ENCODE results near the gene CCNQ.

CCNQ gene

DNA sequence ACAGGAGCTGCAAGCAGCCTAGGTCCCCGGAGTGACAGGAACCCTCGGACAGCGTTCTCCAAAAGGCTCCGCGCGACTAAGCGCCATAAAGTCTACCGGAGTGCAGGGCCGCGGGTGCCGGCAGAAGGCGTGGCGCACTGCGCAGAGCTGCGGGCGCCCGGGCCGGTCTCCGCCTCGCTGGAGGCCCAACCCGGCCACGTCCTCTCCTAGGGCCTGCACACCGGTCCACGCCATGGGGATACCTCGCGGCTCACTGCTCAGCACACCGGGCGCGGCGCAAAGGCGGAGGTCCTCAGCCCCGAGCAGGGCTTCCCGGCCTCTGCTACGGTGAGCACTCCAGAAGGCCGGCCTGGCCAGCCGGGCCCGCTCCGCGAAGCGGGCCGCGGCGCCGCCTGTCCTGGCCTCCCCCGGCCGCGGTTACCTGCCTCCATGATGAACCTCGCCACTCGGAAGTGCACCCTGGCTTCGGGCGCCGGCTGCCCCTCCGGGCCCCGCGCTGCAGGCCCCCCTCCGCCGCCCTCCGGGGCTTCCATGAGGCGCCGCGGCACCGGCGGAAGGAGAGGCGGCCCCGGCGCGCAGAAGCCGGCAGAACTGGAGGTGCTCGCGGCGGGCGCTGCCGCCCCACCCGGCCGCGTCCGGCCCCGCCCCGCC lies at the start of gene CCNQ:
CCNQ (minus strand) TSS at position 599 of the 651 bp plus-strand sequence; CDS start at position 533, 66 bp downstream.
- DNase-seq, result peak; percentile 49

DNA sequence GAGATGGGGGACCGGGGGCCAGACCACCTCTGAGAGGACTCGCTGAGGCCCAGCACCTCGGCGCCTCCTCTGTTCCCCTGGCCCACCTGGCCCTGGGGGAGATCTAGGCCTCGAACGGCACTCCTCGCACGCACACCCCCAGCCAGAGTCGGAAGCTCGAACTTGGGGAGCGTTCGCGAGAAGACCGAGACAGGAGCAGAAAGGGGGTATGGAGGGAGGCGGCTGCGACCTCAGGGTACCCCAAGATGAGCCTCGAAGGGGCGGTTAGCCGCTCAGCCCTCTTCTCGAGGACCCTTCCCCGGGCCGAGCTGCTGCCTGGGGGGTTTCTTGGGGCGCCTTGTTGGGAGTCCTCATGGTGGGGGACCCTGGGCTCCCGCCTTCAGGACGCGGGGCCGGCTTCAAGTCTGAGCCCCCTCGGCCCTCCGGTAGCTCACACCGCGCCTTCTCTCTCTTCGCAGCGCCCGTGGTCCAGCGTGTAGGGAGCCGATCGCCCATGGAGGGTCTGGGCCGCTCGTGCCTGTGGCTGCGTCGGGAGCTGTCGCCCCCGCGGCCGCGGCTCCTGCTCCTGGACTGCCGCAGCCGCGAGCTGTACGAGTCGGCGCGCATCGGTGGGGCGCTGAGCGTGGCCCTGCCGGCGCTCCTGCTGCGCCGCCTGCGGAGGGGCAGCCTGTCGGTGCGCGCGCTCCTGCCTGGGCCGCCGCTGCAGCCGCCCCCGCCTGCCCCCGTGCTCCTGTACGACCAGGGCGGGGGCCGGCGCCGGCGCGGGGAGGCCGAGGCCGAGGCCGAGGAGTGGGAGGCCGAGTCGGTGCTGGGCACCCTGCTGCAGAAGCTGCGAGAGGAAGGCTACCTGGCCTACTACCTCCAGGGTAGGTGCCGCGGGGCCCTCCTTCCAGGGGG lies 48.8 kb upstream of the CCNQ start:
- DNase-seq, result no peak

DNA sequence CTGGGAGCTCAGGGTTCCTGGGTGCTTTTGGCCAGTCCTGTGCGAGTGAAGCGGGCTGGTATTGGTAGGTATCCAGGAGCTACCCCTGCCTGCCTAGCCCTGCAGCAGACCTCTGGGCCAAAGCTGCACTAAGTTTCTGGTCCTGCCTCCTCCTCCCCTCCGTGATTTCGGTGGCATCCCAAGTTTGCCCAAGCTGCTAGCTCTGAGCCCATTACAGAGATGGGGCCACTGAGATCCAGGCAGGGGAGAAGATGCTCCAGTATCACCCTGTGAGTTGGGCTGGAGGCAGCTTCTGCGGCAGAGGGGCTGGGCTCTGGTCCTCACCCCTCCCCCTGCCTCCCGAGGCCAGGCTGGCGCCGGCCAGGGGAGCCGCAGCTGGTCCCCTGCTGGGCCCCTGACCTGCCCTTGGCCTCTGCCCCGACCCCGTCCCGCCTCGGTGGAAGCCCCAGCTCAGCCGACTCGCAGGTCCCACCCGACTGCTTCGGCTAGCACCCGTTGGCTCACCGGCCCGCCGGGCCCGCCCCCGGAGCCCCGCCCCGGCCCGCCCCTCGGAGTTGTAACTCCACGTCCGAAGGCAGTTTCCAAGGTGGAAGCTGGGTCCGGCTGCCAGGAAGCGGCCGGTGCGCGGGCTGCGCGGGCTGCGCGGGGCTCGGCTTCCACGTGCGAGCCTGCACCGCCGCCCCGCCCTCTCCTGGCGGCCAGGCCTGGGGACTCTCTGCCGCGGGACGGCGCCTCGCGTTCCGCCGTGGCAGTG lies 47.9 kb upstream of the CCNQ start, which contains the start of gene DUSP9:
DUSP9 (plus strand) TSS at position 584 of the 754 bp plus-strand sequence. CDS start 751 bp downstream, outside the sequence.
- no peak for DNase-seq

DNA sequence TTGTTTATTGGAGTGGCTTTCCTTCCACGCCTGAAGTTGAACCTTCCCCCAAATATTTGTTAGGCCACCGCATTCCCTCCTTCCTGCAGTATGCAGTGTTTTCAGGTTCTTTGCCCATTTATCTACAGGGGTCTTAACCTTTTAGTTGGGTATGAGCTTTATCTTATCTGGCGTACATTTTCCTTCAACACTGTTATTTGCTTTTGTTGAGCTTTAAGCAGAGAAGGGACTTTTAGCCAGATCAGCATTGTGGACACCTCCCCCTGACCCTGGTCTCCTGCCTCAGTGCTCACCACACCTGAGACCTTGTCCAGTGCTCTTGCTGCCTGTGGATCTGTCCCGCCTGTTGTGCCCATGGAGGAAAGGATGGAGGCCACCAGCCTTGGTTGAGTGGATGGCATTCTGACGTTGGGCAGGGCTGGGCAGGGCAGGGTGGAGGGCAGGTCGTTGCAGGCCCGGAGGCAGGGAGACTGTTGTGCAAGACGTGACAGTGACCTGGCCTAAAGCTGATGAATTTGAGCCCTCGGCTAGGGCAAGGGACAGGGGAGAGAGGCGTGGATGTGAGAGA lies 47.1 kb upstream of the CCNQ start:
- no peak for DNase-seq

DNA sequence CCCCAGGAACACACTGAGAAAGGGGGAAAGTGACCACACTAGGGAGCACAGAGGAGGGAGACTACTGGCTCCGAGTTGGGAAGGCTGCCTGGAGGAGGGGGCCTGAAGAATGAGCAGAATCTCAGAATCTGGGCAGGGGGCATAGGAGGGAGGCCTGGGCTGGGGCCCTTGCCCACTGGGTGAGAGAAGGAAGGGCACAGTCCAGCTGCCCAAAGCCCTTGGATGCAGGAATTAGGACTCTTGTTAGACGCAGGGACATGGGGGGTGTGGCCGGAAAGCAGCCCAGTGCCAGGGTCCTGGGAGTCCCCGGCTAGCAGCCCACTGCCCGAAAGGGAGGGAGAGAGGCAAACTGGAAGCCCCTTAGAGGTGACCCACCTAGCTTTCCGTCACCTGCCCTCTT lies 46.2 kb upstream of the CCNQ start:
- no peak for DNase-seq

DNA sequence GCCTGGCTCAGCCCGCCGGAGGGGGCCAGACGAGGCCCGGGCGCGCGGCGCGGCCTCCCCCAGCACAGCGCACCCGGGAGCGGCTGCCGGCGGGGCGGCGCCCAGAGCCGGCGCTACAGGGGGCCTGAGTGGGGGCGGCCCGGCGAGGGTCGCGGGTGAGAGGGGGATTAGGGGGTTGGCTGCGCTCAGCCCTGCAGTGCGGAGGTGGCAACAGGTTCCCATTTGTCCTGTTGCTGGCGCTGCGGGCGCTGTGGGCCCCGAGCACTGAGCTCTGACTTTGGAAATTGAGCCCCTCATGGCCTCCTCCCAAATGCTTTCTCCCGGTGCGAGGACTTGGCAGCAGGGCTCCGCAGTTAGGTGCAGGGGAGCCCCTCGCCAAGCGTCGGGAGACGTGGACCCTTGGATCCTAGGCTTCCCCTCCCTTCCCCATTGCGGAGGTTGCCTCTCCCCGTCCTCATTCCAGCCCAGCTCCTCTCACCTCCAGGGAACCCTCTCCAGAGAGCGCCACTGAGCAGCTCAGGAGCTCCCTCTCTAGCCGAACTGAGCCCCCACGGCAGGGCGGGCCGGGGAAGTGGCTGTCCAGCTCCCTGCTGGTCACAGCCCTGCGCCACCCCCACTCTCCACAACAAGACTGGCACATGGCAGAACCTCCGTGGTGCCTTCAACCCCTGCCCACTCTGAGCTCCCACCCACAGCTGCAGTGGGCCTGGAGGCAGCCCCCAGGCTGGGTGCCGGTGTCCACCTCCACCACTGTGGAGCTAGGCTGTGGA lies 45.6 kb upstream of the CCNQ start:
- DNase-seq, result no peak

DNA sequence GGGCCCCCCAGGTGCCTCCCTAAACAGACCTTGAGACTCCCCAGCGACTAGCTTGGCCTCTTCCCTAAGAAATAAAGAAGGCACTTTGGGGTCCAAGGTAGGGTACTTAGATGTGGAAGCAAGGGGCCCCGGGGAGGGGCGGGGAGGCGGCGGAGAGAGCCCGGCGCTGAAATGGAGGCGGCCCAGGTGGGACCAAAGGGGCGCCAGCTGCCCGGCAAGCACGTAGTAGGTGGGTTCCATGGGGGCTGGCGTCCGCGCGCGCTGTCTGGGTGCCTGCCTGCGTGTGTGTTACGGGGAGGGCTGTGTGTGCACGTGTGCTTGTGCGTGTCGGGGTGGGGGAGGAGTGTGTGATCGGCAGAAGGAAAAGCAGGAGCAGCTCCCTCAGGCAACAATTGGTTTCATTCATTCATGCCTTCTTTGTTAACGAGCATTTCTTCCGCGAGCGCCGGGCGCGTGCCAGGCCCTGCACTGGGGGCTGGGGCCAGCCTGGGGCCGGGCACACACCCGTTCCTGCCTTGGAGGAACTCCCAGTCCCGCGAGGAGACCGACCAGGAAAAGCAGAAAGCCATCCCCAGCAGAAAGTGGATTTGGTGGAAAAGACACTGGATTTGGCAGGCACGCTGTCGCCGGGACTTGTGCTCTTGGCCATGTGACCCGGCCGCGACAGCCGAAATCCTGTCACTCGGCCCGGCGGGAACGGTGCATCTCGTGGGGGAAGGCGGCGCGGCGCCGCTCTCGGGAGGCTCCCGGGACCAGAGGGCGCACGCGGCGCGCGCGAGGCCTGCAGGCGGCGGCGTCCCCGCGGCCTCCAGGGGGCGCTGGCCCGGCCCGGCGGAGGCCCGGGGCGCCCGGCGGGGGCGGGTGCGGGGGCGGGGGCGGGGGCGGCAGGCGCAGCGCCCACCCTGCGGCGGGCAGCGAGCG lies 44.8 kb upstream of the CCNQ start:
- DNase-seq, result peak; percentile 48

DNA sequence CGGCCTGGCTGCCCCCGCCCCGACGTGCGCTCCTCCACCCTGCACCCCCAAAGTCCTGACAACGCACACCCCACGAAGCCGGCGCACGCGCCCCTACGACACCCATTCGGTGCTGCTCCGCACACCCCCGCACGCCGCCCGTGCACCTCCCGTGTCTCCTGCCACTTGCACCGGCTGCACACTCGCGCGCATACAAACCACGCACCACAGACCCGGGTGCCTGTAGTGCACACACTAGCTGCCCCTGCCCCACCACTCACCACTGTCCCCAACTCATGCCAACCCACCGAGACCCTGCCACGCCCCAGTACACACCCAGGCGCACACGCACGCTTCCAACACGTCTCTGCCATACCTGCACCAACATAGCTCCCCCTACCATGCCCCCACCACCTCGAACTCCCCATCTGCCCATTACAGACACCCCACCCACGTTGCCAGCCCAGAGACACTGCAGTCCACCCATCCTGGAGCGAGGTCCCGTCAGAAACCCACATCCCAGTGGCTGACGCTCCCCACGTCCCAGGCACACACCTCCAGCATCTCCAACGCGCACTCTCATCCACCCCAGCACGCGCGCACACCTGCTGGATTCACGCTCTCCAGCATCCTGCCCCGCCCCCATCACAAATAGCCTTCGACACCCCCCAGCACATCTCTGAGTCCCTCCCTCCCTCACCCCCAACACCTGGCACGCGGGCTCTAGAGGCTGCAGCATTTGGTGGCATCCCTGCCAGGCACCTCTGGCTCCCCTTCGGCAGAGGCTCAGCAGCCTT lies 43.9 kb upstream of the CCNQ start:
- no peak for DNase-seq

DNA sequence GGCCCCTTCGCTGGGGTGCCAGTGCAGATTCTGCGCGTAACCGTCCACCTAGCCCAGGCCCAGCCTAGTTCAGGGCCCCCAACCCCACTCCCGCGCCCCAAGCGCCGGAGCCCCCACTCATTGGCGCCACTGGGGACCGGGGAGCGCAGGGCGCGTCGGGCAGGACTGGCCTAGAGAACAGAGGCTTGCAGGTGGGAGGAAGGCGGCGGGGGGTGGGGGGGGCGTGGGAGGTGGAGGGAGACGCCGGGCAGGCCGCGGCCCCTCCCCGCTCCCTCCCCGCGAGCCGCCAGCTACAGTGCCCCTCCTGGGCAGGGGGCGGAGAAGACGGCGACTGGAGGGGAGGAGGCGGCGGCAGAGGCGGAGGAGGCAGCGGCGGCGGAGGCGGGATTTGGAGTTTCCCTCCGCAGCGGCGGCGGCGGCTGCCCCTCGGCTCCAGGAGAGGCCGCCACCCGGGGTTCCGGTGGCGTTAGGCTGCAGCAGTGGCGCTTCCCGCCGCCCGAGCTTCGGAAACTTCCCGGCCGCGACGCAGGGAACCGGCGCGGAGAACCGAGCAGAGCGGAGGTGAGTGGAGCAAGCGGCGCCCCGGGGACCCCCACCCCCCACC lies 43.2 kb upstream of the CCNQ start:
- DNase-seq, result peak; percentile 11

DNA sequence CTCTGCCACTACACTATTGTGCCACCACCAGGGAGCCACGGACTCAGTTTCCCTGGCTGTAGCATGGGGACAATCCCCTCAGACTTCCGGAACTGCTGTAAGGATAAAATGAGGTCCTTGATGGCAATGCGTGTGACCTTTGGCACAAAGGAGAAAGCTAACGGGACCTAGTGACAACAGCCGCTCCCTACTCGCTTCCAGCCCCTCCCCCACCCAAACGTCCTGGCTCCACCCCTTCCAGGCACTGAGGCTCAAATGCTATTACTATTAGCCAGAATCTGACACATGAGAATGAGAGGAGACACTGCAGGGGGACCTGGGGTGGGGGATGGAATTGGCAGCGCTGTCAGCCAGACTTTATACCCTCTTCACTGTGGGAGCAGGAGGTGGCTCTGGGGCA lies 42.7 kb upstream of the CCNQ start:
- DNase-seq, result no peak

DNA sequence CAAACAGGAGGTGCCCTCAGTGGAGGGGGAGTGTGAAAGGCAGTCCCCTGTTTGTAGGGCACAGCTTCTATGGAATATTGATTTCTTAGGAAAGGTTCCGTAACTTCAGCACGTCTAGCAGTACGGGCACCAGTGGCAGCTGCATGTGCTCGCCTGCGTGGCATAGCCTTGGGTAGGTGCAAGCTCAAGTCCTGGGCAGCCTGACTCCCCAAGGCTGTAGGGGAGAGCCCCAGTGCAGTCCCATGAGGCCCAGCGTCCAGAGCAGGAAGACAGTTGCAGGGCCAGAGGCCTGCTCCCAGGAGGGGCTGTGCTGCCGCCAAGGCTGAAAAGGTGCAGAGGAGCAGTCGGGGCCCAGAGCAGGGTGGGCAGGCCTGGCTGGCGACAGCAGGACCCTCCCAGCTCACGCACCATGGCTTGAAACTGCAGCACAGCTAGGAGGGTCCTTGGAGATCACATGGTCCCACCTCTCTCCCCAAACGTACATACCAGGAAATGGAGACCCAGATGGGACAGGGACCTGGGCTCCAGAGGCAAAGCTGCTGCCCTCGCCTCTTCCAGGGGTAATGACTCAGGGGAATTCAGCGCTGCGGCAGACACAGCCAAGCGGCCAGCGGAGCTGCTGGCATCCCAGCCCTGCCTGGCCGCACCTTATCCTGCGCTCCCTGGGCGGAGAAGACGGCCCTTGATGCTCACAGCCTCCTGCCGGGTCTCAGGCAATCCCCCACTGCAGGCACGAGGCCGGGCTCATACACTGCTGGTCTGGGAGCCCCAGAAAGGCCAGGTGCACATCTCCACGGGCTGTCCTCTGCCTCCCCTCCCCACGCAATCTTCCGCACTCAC lies 42.0 kb upstream of the CCNQ start:
- no peak for DNase-seq

DNA sequence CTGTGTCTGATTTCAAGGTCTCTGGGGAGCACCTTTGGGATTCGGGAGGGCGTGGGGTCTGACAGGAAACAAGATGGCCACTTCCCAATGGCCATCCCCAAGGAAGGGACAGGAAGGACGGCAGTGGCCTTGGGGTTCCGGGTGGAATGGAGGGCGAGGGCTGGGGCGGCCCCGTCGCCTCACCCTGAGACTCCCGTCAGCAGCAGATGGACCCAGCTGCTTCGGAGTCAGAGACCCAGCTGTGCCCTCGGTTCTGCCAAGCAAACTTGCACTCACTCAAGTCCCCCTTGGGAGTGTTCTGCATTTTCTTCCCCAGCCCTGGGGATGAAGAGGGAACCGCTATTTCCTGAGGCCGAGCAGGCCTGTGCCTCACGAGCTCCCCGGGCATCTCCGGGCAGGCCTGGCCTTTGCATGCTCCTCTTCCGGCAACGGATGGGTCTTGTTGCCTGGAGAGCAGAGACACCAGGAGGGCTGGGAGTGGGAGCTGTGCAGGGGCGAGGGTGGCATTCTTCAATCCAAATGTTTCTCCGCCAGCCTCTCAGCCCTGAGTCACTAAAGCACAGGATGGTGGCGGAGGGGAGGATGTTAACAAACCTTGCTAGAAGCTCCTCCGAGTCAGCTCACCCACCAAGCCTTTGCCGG lies 41.2 kb upstream of the CCNQ start:
- no peak for DNase-seq

DNA sequence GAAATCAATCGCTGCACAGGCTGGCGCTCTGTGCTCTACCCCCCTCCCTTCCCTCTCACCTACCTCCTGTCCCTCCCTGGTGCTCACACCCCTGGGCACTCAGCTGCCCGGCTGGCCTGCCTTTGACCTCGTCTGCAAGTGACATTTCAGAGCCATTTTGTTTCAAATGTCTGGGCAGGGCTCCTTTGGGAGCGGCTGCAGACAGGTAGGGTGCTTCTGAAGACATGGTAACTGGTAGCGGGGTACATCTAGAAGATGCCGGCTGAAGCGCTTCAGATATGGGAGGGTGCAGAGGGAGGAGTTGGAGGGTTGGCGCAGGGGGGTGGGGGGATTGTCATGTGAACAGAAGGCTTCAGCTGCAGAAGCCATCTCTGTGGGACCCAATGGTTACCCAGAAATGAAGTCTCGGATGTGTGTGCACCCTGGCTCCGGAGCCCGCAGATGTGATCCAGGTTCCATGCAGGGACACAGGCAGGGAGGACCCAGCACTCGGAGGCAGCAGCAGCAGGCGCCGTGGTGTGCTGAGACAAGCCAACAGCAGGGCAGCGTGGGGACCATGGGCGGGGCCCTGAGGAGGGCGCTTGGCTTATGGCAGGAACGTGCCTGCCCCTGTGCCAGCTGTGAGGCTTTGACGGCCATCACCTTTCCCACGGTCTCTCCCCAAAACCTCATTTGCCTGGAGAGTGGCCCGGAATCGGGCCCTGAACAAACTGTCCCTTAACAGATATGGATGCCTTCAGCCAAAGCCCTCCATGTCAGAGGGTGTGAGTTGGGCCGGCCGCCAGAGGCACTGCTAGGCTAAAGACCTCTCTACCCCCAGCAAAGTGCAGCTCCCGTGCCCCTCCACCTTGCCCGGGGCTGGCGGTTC lies 40.5 kb upstream of the CCNQ start:
- peak; percentile 23 for DNase-seq

DNA sequence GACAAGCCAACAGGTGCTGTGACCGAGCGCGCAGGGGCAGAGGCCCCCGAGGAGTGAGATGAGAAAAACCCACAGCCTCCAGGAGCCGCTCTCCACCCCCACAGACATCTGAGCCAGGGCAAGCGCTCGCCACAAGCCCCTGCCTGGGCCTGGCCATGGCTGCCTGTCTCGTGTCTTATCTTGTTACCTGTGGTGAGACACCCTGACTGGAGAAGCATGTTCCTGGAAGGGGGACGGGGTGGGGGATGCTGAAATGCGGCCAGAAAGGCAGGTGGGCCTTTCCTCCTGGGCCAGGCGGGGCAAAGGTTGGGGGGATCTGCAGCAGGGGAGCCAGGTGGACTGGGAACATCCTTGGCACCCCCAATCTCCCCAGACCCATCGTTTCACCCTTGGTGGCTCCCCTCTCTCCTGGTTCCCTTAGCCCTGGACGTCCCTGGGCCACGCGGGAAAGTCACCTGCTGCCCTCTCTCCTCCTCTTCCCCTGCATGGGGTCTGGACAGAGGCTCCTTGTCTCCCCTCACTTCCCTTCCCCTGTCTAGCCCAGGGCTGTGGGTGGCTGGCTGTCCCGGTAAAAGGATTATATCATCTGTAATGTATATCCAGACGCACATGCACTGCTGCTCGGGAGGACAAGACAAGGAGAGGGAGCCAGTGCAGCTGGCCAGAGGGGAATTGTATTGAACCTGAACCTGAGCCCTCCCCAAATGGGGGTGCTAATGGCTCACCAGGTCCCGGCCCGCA lies 39.7 kb upstream of the CCNQ start:
- no peak for DNase-seq

DNA sequence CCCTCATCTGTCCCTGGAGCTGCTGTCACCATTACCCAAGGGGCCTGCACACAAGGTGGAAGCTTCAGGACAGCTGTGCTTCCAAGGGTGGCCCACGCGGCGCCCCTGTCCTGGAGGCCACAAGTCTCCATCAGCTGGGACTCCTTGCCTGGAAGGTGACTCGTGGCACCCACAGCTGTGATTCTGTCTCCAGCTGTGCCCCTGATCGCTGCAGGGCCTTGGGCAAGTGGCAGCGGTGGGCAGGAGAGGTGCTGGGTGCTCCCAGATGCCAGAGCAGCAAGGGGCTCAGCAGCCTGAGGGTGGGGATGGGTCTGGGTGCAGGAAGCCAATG lies 39.1 kb upstream of the CCNQ start:
- no peak for DNase-seq

DNA sequence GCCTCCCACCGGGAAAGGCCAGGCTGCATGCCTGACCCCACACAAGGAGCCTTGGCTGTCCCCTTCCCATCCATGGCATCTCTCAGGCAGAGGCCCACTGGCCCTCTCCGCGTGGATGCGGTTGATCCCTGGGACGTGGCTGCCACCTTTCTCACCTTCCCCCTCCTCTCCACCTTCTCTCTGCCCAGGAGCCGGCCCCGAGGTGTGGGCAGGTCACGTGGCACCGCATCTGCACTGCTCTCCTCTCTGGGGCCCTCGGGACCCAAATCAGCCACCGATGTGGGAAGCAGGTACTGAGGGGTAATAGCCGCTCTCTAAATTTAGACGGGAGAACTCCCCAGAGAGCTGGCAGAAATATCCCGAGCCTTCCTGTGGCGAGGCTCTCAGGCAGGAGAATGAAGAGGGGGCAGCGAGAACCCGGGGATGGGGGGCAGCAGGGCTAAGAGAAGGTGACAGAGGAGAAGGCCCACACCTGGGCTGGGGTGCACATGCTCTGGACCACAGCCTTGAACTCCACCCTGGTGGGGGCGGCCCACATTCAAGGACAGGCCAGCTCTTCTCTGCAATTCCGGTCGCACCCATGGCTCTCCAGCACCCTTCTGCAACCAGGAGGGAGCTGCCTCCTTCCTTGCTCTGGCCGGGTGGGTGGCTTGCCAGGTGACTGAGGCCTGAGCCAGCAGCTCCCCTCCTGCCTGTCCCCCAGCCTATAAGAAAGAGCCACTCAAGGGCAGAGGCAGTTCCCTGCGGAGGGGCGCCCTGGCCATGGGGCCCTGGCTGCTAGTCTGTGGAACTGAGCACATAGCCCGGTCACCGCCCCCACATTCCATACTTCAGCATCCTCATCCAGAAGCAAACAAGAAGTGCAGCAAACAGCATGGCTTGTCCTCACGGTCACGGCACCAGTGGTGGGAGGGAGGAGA lies 38.4 kb upstream of the CCNQ start:
- no peak for DNase-seq

All from RPMI8226 (cell line).